H1 (cell line): ENCODE results near the gene RPS6KA2. TPM values are rescaled to one million over a fixed set of nuclear protein-coding genes. Genes with fewer than 3 reads are reported as not detected.

Source experiments
- CTCF ChIA-PET: fragments of 300-600 bp; sonication (Branson Sonifier 250); formaldehyde crosslinking; loops from one replicate; lab custom pipeline; 2021; ENCODE audit not compliant: partially characterized antibody; lab: Charles Lee
- POLR2A ChIA-PET: fragments of 300-600 bp; sonication (Branson Sonifier 250); formaldehyde crosslinking; loops from one replicate; lab custom pipeline; 2021; ENCODE audit warnings: inconsistent platforms; ENCODE audit not compliant: partially characterized antibody; lab: Charles Lee
- DNase-seq, 2 experiments: peaks; one replicate each; pipeline versions ENCODE4 v3.0.0 to v3.0.0-alpha.2; 2010 to 2022; ENCODE audit warnings: low spot score in 2 of 2, low read depth in 1 of 2, mixed read lengths in 1 of 2
- FAIRE-seq: peaks from 2 replicates; lab custom pipeline; 2011; peaks lifted over from hg19 to GRCh38; lab: Jason Lieb, UNC
- H2AFZ ChIP-seq: 2 replicates; pipeline ENCODE4 v1.8.1; 2012; ENCODE audit warnings: low read length, inconsistent platforms
- H2AK5ac ChIP-seq: 2 replicates; pipeline ENCODE4 v1.6.1; 2013; ENCODE audit warnings: low read depth, low read length
- H2BK120ac ChIP-seq: replicated peaks from 2 replicates; pipeline ENCODE3; 2013; ENCODE audit warnings: low read depth, low read length, inconsistent platforms
- H2BK12ac ChIP-seq: 2 replicates; pipeline ENCODE4 v1.6.1; 2013; ENCODE audit warnings: low read depth, low read length
- H2BK15ac ChIP-seq: 2 replicates; pipeline ENCODE4 v1.6.1; 2013; ENCODE audit warnings: low read length
- H2BK20ac ChIP-seq: 2 replicates; pipeline ENCODE4 v1.6.1; 2013; ENCODE audit warnings: low read length
- H2BK5ac ChIP-seq: 2 replicates; pipeline ENCODE4 v1.6.1; 2013; ENCODE audit warnings: low read depth, low read length
- H3K14ac ChIP-seq: 2 replicates; pipeline ENCODE4 v1.6.1; 2013; ENCODE audit warnings: inconsistent platforms; ENCODE audit not compliant: insufficient read length
- H3K18ac ChIP-seq: 2 replicates; pipeline ENCODE4 v1.6.1; 2013; ENCODE audit warnings: low read length; ENCODE audit errors: extremely low read depth
- H3K23ac ChIP-seq: 2 replicates; pipeline ENCODE4 v1.6.1; 2013; ENCODE audit warnings: inconsistent platforms; ENCODE audit not compliant: insufficient read length
- H3K23me2 ChIP-seq: 2 replicates; pipeline ENCODE4 v1.6.1; 2013; ENCODE audit warnings: low read depth, low read length
- H3K27ac ChIP-seq: 2 replicates; pipeline ENCODE4 v1.6.1; 2011; ENCODE audit warnings: low read depth, low read length, inconsistent platforms
- H3K27me3 ChIP-seq, 4 experiments: replicated peaks in 1 of 4; 1 replicate in 1 of 4; 2 replicates in 3 of 4; pipeline versions ENCODE4 v1.6.1 to v1.8.1; 2011 to 2013; ENCODE audit warnings: low read length in 3 of 4, mild to moderate bottlenecking in 3 of 4, inconsistent platforms in 2 of 4, mixed read lengths in 2 of 4, moderate library complexity in 1 of 4; ENCODE audit not compliant: control insufficient read depth in 3 of 4, insufficient read depth in 3 of 4; ENCODE audit errors: extremely low read depth in 1 of 4
- H3K36me3 ChIP-seq, 4 experiments: 2 replicates each; pipeline versions ENCODE4 v1.6.1 to v1.8.1; 2011 to 2013; ENCODE audit warnings: mild to moderate bottlenecking in 4 of 4, low read length in 3 of 4, moderate library complexity in 2 of 4, control low read depth in 1 of 4, inconsistent platforms in 1 of 4; ENCODE audit not compliant: insufficient read depth in 4 of 4, control insufficient read depth in 2 of 4
- H3K4ac ChIP-seq: replicated peaks from 2 replicates; pipeline ENCODE3; 2013; ENCODE audit warnings: low read length, low read depth, mixed read lengths, inconsistent platforms; ENCODE audit not compliant: insufficient read length
- H3K4me1 ChIP-seq, 4 experiments: replicated peaks in 1 of 4; 1 replicate in 1 of 4; 2 replicates in 3 of 4; pipeline versions ENCODE4 v1.6.1 to v1.8.1; 2011 to 2013; ENCODE audit warnings: low read length in 3 of 4, inconsistent platforms in 2 of 4, mixed read lengths in 1 of 4; ENCODE audit not compliant: insufficient read depth in 4 of 4, control insufficient read depth in 3 of 4
- H3K4me2 ChIP-seq, 2 experiments: 2 replicates each; pipeline versions ENCODE4 v1.6.1 to v1.8.1; 2011 to 2013; ENCODE audit warnings: low read depth in 2 of 2, low read length in 2 of 2, control low read depth in 1 of 2, inconsistent platforms in 1 of 2, mild to moderate bottlenecking in 1 of 2; ENCODE audit not compliant: insufficient read depth in 1 of 2
- H3K4me3 ChIP-seq, 4 experiments: fragments of 200-600, 300-600 bp in 1 of 4; sonication (generic), shearing (Covaris generic), sonication (Bioruptor Twin) in 1 of 4; 2 replicates each; pipeline versions ENCODE4 v1.5.1 to v1.8.1; 2011 to 2016; ENCODE audit warnings: low read length in 4 of 4, low read depth in 3 of 4, control low read depth in 2 of 4, inconsistent platforms in 2 of 4, mild to moderate bottlenecking in 2 of 4, mixed read lengths in 1 of 4, moderate library complexity in 1 of 4; ENCODE audit not compliant: insufficient read depth in 2 of 4; ENCODE audit errors: extremely low read depth in 1 of 4
- H3K56ac ChIP-seq: replicated peaks from 2 replicates; pipeline ENCODE3; 2013; ENCODE audit warnings: low read depth, mild to moderate bottlenecking, mixed read lengths, low read length, inconsistent platforms; ENCODE audit not compliant: insufficient read length
- H3K79me1 ChIP-seq: 2 replicates; pipeline ENCODE4 v1.6.1; 2013; ENCODE audit warnings: low read depth, low read length, control low read depth
- H3K79me2 ChIP-seq, 2 experiments: 2 replicates each; pipeline versions ENCODE4 v1.6.1 to v1.8.1; 2012 to 2013; ENCODE audit warnings: low read length in 2 of 2, mild to moderate bottlenecking in 2 of 2, inconsistent platforms in 1 of 2; ENCODE audit not compliant: insufficient read depth in 2 of 2, control insufficient read depth in 1 of 2
- H3K9ac ChIP-seq, 4 experiments: replicated peaks in 1 of 4; 1 replicate in 1 of 4; 2 replicates in 3 of 4; pipeline versions ENCODE4 v1.6.1 to v1.8.1; 2011 to 2013; ENCODE audit warnings: low read depth in 3 of 4, low read length in 3 of 4, control low read depth in 2 of 4, mild to moderate bottlenecking in 2 of 4, moderate library complexity in 2 of 4, inconsistent platforms in 1 of 4; ENCODE audit errors: extremely low read depth in 1 of 4
- H3K9me3 ChIP-seq, 2 experiments: 2 replicates each; pipeline versions ENCODE4 v1.6.1 to v1.8.1; 2012 to 2013; ENCODE audit warnings: mild to moderate bottlenecking in 2 of 2, moderate library complexity in 2 of 2, control low read depth in 1 of 2, inconsistent platforms in 1 of 2, low read depth in 1 of 2, low read length in 1 of 2, mixed read lengths in 1 of 2; ENCODE audit not compliant: insufficient read depth in 2 of 2
- H4K20me1 ChIP-seq, 2 experiments: replicated peaks in 1 of 2; 2 replicates each; pipeline versions ENCODE3 to v1.8.1; 2011 to 2013; ENCODE audit warnings: inconsistent platforms in 2 of 2, low read length in 2 of 2, mild to moderate bottlenecking in 1 of 2; ENCODE audit not compliant: insufficient read depth in 2 of 2, control insufficient read depth in 1 of 2
- H4K5ac ChIP-seq: 2 replicates; pipeline ENCODE4 v1.6.1; 2013; ENCODE audit warnings: low read length, low read depth, mixed read lengths, inconsistent platforms; ENCODE audit not compliant: insufficient read length
- H4K8ac ChIP-seq: 2 replicates; pipeline ENCODE4 v1.8.0; 2013; ENCODE audit warnings: mild to moderate bottlenecking, moderate library complexity, low read length, inconsistent platforms; ENCODE audit not compliant: insufficient read depth; ENCODE audit errors: extremely low read depth
- H4K91ac ChIP-seq: replicated peaks from 2 replicates; pipeline ENCODE3; 2013; ENCODE audit warnings: low read length, mixed read lengths, inconsistent platforms; ENCODE audit not compliant: insufficient read length
- CEBPB ChIP-seq: IDR thresholded peaks from 2 replicates; pipeline ENCODE4 v1.6.1; 2012; ENCODE audit warnings: low read depth, low read length
- GABPA ChIP-seq: IDR thresholded peaks from 2 replicates; pipeline ENCODE4 v1.6.1; 2011; ENCODE audit warnings: mild to moderate bottlenecking, low read length, moderate library complexity, borderline replicate concordance; ENCODE audit not compliant: insufficient read depth
- GTF2F1 ChIP-seq: IDR thresholded peaks from 2 replicates; pipeline ENCODE4 v1.6.1; 2012; ENCODE audit warnings: low read depth, low read length, improper control_type of control experiment, borderline replicate concordance
- KDM1A ChIP-seq: fragments of 200-600, 300-600 bp; sonication (generic); IDR thresholded peaks from 2 replicates; pipeline ENCODE4 v1.7.1; 2016; ENCODE audit warnings: mild to moderate bottlenecking, low read length, borderline replicate concordance
- KDM4A ChIP-seq: IDR thresholded peaks from one replicate; pipeline ENCODE4 v1.7.1; 2012; ENCODE audit warnings: low read depth, mild to moderate bottlenecking, moderate library complexity, low read length, inconsistent platforms; ENCODE audit not compliant: severe bottlenecking
- NRF1 ChIP-seq: IDR thresholded peaks from 2 replicates; pipeline ENCODE4 v1.6.1; 2011; ENCODE audit warnings: mild to moderate bottlenecking, low read depth, low read length, improper control_type of control experiment
- POLR2AphosphoS5 ChIP-seq: IDR thresholded peaks from 2 replicates; pipeline ENCODE4 v1.6.1; 2011; ENCODE audit warnings: low read depth, low read length
- SP4 ChIP-seq: IDR thresholded peaks from 2 replicates; pipeline ENCODE4 v1.6.1; 2012; ENCODE audit warnings: low read length, inconsistent platforms
- TCF12 ChIP-seq: IDR thresholded peaks from 2 replicates; pipeline ENCODE4 v1.6.1; 2011; ENCODE audit warnings: low read depth, mild to moderate bottlenecking, low read length
- WGBS, 2 experiments: shearing (Covaris generic) in 1 of 2; methylation state at CpG; one replicate each; pipeline versions ENCODE4 v1.1.6 to v1.1.7; 2013 to 2015; ENCODE audit warnings: low lambda C conversion rate in 2 of 2, mixed read lengths in 2 of 2, inconsistent platforms in 1 of 2, low coverage in 1 of 2, missing lambda C conversion rate in 1 of 2; ENCODE audit not compliant: insufficient replicate concordance in 2 of 2, insufficient coverage in 1 of 2, insufficient read length in 1 of 2; ENCODE audit errors: extremely low coverage in 1 of 2, missing lambda C conversion rate in 1 of 2; 5-methylcytosine and 5-hydroxymethylcytosine counted together
- polyA plus RNA-seq, 7 experiments: library from polyadenylated mRNA; depleted of rRNA in 3 of 7; stranded (reverse) in 5 of 7; unstranded in 2 of 7; fragments of >200 nt in 5 of 7; fragments of 200-250 nt in 2 of 7; gene quantifications; 1 replicate in 5 of 7; 2 replicates in 1 of 7; 4 replicates in 1 of 7; pipeline versions ENCODE4 v1.2.1 to v1.2.3, GENCODE V29; 2011 to 2013; ENCODE audit warnings: missing spikeins in 2 of 7, mixed read lengths in 2 of 7
- total RNA-seq: library from RNA; stranded (reverse); fragmentation: NEBNext Ultra II Directional; extraction: Animal tissue kit (Norgen Biotek cat#: 25700); gene quantifications from 2 replicates; pipeline ENCODE4 v1.2.1, GENCODE V29; 2021

RPS6KA2 gene
- total and polyA plus RNA-seq, 2 of the 8 experiments (the other 6 are each of a cell fraction or from before 2014, with no cell fraction given): 8.8 to 25.7 TPM

GRCh38 chr6:166595949-166596348 lies 31.1 kb downstream of the RPS6KA2 start:
- no peak overlapping the region for H3K4me2 ChIP-seq
- H4K20me1 ChIP-seq: peaks cover 0 to 15% of the 10 kb centered on the region in 2 experiments
- H3K79me1 ChIP-seq: peaks cover 2% of the 10 kb centered on the region
- H2BK5ac ChIP-seq: no peak overlapping the region
- H4K8ac ChIP-seq: no peak overlapping the region
- no peak overlapping the region for H2AK5ac ChIP-seq
- no peak overlapping the region for H2BK15ac ChIP-seq
- H3K4me1 ChIP-seq: peaks cover 0 to 4% (median 0%) of the 10 kb centered on the region in 4 experiments; a peak in 5 of 7 replicates
- no peak overlapping the region for H2BK120ac ChIP-seq
- H3K23ac ChIP-seq: no peak overlapping the region
- H3K27ac ChIP-seq: no peak overlapping the region
- peaks cover 0 to 17% of the 10 kb centered on the region in 2 experiments; a peak in 2 of 4 replicates for H3K79me2 ChIP-seq
- WGBS, 2 experiments: 92% methylated on average over 6 of the region's 6 CpGs; no CpG with 5 or more reads in 1 of the 2 experiments
- H4K5ac ChIP-seq: no peak overlapping the region
- no peak overlapping the region for H3K14ac ChIP-seq
- H3K36me3 ChIP-seq: no peaks in the 10 kb centered on the region
- H3K27me3 ChIP-seq: no peaks in the 10 kb centered on the region
- POLR2A ChIA-PET: interaction anchor here (0.6 to 1.0 kb wide), 2 partner anchors 11 to 44 kb away, joined by 3 read pairs; no protein-coding TSS in a partner anchor
- no peak overlapping the region for H4K91ac ChIP-seq
- no peak overlapping the region for H3K4me3 ChIP-seq
- H2BK12ac ChIP-seq: no peak overlapping the region
- H3K18ac ChIP-seq: no peak overlapping the region
- no peak for DNase-seq
- CTCF ChIA-PET: no interaction called here
- no peak overlapping the region for H2BK20ac ChIP-seq
- no peak overlapping the region for H3K56ac ChIP-seq
- H3K9ac ChIP-seq: no peak overlapping the region
- H2AFZ ChIP-seq: no peak overlapping the region
- no peak overlapping the region for H3K4ac ChIP-seq
- no peaks in the 10 kb centered on the region for H3K23me2 ChIP-seq
- FAIRE-seq: no peak
- no peaks in the 10 kb centered on the region for H3K9me3 ChIP-seq
- no peak for TF ChIP-seq GTF2F1
- no peak for TF ChIP-seq POLR2AphosphoS5
- TF ChIP-seq TCF12: no peak
- no peak for TF ChIP-seq SP4
- TF ChIP-seq KDM1A: no peak
- TF ChIP-seq KDM4A: no peak
- TF ChIP-seq CEBPB: no peak
- TF ChIP-seq GABPA: no peak
- no peak for TF ChIP-seq NRF1
